ENCODE data around the gene SLC35A3. TPM values are rescaled to one million over a fixed set of nuclear protein-coding genes. Genes with fewer than 3 reads are reported as not detected.
"Not testable (repeated sequence)": the region's sequence is repeated elsewhere in the genome, so short reads cannot be mapped to it uniquely, and the experiment has no call there.

The SLC35A3 gene
- total RNA-seq, 3 donors from 2014 or later = 86.2 to 205 (median 159) TPM

GRCh38 chr1:99955375-99955774 lies 14.4 kb upstream of the SLC35A3 start:
- Histone ChIP-seq H3K4me1 (ENCODE audit: low read depth) (no peaks in the 10 kb centered on the region), H3K4me3 (no peak overlapping the region), H3K36me3 (ENCODE audit: low read depth) (no peaks in the 10 kb centered on the region), H3K9me3 (no peaks in the 10 kb centered on the region)
- DNase-seq (no peak), ATAC-seq (no peak)
- intact Hi-C loops (cut with DNase I, micrococcal nuclease) = no loop called here
- TF ChIP-seq, protein P1, sequence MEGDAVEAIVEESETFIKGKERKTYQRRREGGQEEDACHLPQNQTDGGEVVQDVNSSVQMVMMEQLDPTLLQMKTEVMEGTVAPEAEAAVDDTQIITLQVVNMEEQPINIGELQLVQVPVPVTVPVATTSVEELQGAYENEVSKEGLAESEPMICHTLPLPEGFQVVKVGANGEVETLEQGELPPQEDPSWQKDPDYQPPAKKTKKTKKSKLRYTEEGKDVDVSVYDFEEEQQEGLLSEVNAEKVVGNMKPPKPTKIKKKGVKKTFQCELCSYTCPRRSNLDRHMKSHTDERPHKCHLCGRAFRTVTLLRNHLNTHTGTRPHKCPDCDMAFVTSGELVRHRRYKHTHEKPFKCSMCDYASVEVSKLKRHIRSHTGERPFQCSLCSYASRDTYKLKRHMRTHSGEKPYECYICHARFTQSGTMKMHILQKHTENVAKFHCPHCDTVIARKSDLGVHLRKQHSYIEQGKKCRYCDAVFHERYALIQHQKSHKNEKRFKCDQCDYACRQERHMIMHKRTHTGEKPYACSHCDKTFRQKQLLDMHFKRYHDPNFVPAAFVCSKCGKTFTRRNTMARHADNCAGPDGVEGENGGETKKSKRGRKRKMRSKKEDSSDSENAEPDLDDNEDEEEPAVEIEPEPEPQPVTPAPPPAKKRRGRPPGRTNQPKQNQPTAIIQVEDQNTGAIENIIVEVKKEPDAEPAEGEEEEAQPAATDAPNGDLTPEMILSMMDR (IDR thresholded peaks at IDR 0.05) = no peak

DNA sequence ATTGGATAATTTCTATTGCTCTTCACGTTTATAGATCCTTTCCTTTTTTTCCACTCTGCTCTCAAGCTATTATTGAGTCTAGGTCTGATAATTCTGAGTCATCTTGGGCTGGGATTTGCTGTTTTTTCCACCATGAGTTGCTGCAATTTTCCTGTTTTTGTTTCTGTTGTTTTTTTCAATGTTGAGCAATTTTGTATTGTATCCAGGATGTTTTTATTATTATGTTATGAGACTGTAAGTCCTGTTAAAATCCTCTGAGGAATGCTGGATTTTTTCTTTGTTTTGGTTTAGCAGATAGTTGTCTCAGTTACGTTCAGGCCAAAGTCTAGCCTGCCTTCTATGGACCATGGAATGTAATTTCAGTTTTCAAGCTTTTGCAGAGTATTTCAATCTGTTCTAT lies 13.0 kb upstream of the SLC35A3 start:
- no peak overlapping the region for H3K4me3 ChIP-seq
- H3K36me3 ChIP-seq (ENCODE audit: low read depth) = no peaks in the 10 kb centered on the region
- DNase-seq = no peak
- no peaks in the 10 kb centered on the region for H3K9me3 ChIP-seq
- no peaks in the 10 kb centered on the region for H3K4me1 ChIP-seq (ENCODE audit: low read depth)
- ATAC-seq = no peak
- intact Hi-C loops (cut with DNase I, micrococcal nuclease) = no loop called here
- TF ChIP-seq, protein P1 (IDR thresholded peaks at IDR 0.05) = no peak

DNA sequence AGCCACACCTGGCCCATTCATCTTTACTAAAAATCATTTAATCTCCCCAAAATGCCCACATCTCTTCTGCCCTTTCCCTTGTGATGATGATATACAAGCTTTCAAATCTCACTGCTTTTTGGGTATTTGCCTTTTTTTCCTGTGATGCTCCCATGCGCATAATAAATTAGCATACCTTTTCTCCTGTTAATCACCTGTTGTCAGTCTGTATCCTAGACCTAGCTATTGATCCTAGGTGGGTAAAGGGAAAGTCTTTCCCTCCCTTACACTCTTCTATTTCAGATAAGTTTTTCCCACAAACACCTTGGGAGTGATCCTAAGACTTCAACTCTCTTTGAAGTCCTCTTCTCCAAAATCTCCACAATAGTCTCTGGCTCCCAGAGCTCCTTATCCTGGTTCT lies 12.0 kb upstream of the SLC35A3 start:
- ATAC-seq (no peak), DNase-seq (no peak)
- Histone ChIP-seq H3K36me3 (ENCODE audit: low read depth) (no peaks in the 10 kb centered on the region), H3K4me3 (no peak overlapping the region), H3K9me3 (no peaks in the 10 kb centered on the region), H3K4me1 (ENCODE audit: low read depth) (no peaks in the 10 kb centered on the region)
- intact Hi-C loops (cut with DNase I, micrococcal nuclease) = no loop called here
- TF ChIP-seq, protein P1 (IDR thresholded peaks at IDR 0.05) = no peak

DNA sequence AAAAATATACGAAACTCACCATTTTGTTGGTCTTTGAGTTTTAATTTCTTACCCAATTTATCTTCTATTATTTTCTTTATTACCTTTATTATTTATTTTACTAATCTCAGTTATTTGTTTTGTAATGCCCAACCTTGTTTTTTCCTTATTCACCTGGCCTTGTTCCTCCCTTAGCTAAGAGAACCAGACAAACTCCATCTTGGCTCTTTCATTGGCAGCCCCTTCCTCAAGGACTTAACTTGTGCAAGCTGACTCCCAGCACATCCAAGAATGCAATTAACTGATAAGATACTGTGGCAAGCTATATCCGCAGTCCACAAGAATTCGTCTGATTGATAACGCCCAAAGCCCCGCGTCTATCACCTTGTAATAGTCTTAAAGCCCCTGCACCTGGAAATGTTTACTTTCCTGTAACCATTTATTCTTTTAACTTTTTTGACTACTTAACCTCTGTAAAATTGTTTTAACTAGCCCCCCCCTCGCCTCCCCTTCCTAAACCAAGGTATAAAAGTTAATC lies 10.5 kb upstream of the SLC35A3 start:
- ATAC-seq; H3K36me3 ChIP-seq (ENCODE audit: low read depth); H3K4me3 ChIP-seq; DNase-seq; intact Hi-C loops (cut with DNase I, micrococcal nuclease); H3K4me1 ChIP-seq (ENCODE audit: low read depth); H3K9me3 ChIP-seq: not testable (repeated sequence)

DNA sequence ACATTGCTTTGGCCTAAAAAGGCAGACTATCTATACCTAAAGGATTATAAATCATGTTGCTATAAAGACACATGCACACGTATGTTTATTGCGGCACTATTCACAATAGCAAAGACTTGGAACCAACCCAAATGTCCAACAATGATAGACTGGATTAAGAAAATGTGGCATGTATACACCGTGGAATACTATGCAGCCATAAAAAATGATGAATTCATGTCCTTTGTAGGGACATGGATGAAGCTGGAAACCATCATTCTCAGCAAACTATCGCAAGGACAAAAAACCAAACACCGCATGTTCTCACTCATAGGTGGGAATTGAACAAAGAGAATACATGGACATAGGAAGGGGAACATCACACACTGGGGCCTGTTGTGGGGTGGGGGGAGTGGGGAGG lies 9.5 kb upstream of the SLC35A3 start:
- H3K9me3 ChIP-seq; H3K36me3 ChIP-seq (ENCODE audit: low read depth); H3K4me1 ChIP-seq (ENCODE audit: low read depth); ATAC-seq; DNase-seq; H3K4me3 ChIP-seq; intact Hi-C loops (cut with DNase I, micrococcal nuclease): not testable (repeated sequence)

DNA sequence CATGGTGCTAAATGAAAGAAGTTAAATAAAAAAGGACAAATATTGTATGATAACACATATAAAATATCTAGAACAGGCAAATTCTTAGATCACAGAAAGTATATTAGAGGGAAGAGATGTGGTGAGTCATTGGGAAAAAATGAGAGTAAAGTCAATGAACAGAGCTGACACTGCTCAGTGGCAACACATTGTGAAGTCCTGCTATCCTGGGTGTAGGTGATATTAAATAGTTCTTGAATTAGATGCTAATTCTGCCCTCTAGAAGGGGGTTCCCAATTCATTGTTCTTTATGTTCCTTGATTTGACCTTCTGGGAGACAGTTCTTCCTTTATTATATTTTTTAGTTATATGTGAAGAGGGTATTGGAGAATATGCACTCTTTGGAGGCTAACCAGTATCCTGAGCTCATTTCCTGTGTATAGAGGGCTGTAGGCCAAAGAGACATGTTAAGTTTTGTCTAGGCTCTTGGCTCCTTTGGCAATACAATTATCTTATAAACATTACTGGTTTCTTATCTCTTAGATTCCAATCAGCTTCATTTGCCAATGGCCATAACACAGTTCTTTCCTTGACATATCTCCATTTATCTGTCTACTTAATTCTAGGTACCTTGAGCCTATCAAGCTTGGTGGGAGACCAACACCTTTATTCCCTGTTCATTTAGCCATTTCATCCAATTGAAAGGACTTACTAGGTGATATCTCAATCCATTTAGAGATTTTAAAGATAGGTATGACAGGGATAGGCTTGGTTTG lies 6.6 kb upstream of the SLC35A3 start:
- Histone ChIP-seq H3K9me3 (no peaks in the 10 kb centered on the region), H3K36me3 (ENCODE audit: low read depth) (no peaks in the 10 kb centered on the region), H3K4me3 (no peak overlapping the region), H3K4me1 (ENCODE audit: low read depth) (peaks cover 1% of the 10 kb centered on the region)
- intact Hi-C loops (cut with DNase I, micrococcal nuclease) = no loop called here
- TF ChIP-seq, protein P1 (IDR thresholded peaks at IDR 0.05) = no peak
- DNase-seq (no peak), ATAC-seq (no peak)
